GM23248 (cell line): ENCODE results near the gene IL17C. TPM values are rescaled to one million over a fixed set of nuclear protein-coding genes. Genes with fewer than 3 reads are reported as not detected.

Experiments
- DNase-seq: peaks from one replicate; pipeline ENCODE4 v3.0.0-alpha.2; 2015
- H2AFZ ChIP-seq: fragments of 200-600 bp; sonication (generic); 2 replicates; pipeline ENCODE4 v1.6.1; 2016; ENCODE audit warnings: antibody characterized with exemption
- H3F3A ChIP-seq: fragments of 200-600 bp; sonication (generic); 2 replicates; pipeline ENCODE4 v1.6.1; 2016; ENCODE audit warnings: mild to moderate bottlenecking, antibody characterized with exemption, mixed run types; ENCODE audit not compliant: insufficient read depth
- H3K27ac ChIP-seq: fragments of 200-600 bp; sonication (generic); 2 replicates; pipeline ENCODE4 v1.5.1; 2016; ENCODE audit warnings: mild to moderate bottlenecking
- H3K27me3 ChIP-seq: fragments of 200-600 bp; sonication (generic); replicated peaks from 2 replicates; pipeline ENCODE4 v1.6.1; 2016; ENCODE audit warnings: mild to moderate bottlenecking; ENCODE audit not compliant: insufficient read depth
- H3K36me3 ChIP-seq: fragments of 200-600 bp; sonication (generic); 2 replicates; pipeline ENCODE4 v1.6.1; 2016; ENCODE audit warnings: low read depth, mild to moderate bottlenecking
- H3K4me1 ChIP-seq: fragments of 200-600 bp; sonication (generic); 2 replicates; pipeline ENCODE4 v1.6.1; 2016; ENCODE audit warnings: mild to moderate bottlenecking; ENCODE audit not compliant: insufficient read depth
- H3K4me2 ChIP-seq: fragments of 200-600 bp; sonication (generic); one replicate; pipeline ENCODE4 v1.6.1; 2016; ENCODE audit warnings: mild to moderate bottlenecking; ENCODE audit not compliant: unreplicated experiment
- H3K4me3 ChIP-seq: fragments of 200-600 bp; sonication (generic); 2 replicates; pipeline ENCODE4 v1.5.1; 2016; ENCODE audit warnings: mild to moderate bottlenecking
- H3K79me2 ChIP-seq: fragments of 200-600 bp; sonication (generic); 2 replicates; pipeline ENCODE4 v1.6.1; 2016; ENCODE audit warnings: mild to moderate bottlenecking; ENCODE audit not compliant: insufficient read depth
- H3K9ac ChIP-seq: fragments of 200-600 bp; sonication (generic); 2 replicates; pipeline ENCODE4 v1.6.1; 2016; ENCODE audit warnings: mild to moderate bottlenecking
- H3K9me2 ChIP-seq: fragments of 200-600 bp; sonication (generic); 2 replicates; pipeline ENCODE4 v1.6.1; 2016; ENCODE audit warnings: mixed run types, mild to moderate bottlenecking, moderate library complexity; ENCODE audit not compliant: insufficient read depth
- H3K9me3 ChIP-seq: fragments of 200-600 bp; sonication (generic); one replicate; pipeline ENCODE4 v1.6.1; 2017; ENCODE audit warnings: low read depth
- H4K20me1 ChIP-seq: fragments of 200-600 bp; sonication (generic); 2 replicates; pipeline ENCODE4 v1.6.0; 2016; ENCODE audit not compliant: insufficient read depth
- EZH2 ChIP-seq: fragments of 200-600 bp; sonication (generic); IDR thresholded peaks from 2 replicates; pipeline ENCODE4 v1.6.1; 2018; ENCODE audit warnings: antibody characterized with exemption, mild to moderate bottlenecking; ENCODE audit not compliant: insufficient read depth, poor library complexity, severe bottlenecking
- EZH2phosphoT487 ChIP-seq: fragments of 200-600 bp; sonication (generic); IDR thresholded peaks from 2 replicates; pipeline ENCODE4 v1.6.1; 2018; ENCODE audit warnings: antibody characterized with exemption, moderate library complexity, mild to moderate bottlenecking, low read depth; ENCODE audit not compliant: insufficient read depth
- WGBS, 2 experiments: methylation state at CpG; one replicate each; pipeline ENCODE4 v1.1.6; 2015 to 2017; ENCODE audit warnings: low lambda C conversion rate in 2 of 2, low coverage in 1 of 2; ENCODE audit errors: missing lambda C conversion rate in 2 of 2; 5-methylcytosine and 5-hydroxymethylcytosine counted together
- in situ Hi-C: fragments of 300-500 bp; cut with MboI; formaldehyde crosslinking; loops from 2 replicates; pipeline ENCODE4 v1.15.0; 2020
- polyA plus RNA-seq: library from polyadenylated mRNA; unstranded; fragments of >200 nt; fragmentation: Nextera tagmentation; extraction: Ambion mirVana; gene quantifications from 2 replicates; pipeline ENCODE4 v1.2.1, GENCODE V29; 2016
- total RNA-seq: library from RNA; depleted of rRNA; stranded (reverse); fragments of >200 nt; shearing (Covaris generic); gene quantifications from 2 replicates; pipeline ENCODE4 v1.2.3, GENCODE V29; 2014

Gene IL17C
- total and polyA plus RNA-seq, 2 experiments from 2014 or later = not detected

DNA sequence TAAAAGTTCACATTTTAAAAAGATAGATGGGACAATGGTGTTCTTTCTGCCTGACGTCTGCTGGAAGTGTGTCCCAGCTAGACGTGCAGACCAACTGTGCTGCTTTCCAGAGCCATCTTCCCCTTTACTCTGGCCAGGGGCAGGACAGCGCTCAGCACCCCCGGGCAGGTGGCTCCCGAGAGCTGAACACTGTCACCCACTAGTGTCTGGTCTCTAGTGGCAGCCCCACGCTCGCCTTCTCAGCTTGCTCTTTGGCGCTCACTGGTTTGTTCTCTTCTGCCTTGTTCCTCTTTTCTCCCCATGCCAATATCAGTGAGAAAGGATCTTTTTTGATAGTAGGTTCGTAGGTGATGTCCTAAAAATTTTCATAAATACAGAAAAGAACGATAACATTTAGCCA, 42.5 kb upstream of the IL17C start:
- H3K9me2 ChIP-seq = no peaks in the 10 kb centered on the region
- H3K27ac ChIP-seq = no peak overlapping the region
- H3K4me1 ChIP-seq = no peaks in the 10 kb centered on the region
- 97% methylated on average over 10 of the region's 10 CpGs for WGBS, 2 experiments
- peaks cover 14% of the 10 kb centered on the region; the same call in 1 of the 2 replicates for H3K36me3 ChIP-seq
- no peaks in the 10 kb centered on the region for H3K9me3 ChIP-seq
- H3K4me2 ChIP-seq = no peak overlapping the region
- peaks cover 45% of the 10 kb centered on the region for H3K79me2 ChIP-seq
- H2AFZ ChIP-seq = no peak overlapping the region
- no peaks in the 10 kb centered on the region for H3K27me3 ChIP-seq
- TF ChIP-seq EZH2phosphoT487 = no peak
- no peak for TF ChIP-seq EZH2
- H4K20me1 ChIP-seq = no peaks in the 10 kb centered on the region
- in situ Hi-C loops = no loop called here
- H3K9ac ChIP-seq = no peak overlapping the region
- no peak overlapping the region for H3K4me3 ChIP-seq
- DNase-seq = no peak
- H3F3A ChIP-seq = no peaks in the 10 kb centered on the region; the same call in 1 of the 2 replicates

DNA sequence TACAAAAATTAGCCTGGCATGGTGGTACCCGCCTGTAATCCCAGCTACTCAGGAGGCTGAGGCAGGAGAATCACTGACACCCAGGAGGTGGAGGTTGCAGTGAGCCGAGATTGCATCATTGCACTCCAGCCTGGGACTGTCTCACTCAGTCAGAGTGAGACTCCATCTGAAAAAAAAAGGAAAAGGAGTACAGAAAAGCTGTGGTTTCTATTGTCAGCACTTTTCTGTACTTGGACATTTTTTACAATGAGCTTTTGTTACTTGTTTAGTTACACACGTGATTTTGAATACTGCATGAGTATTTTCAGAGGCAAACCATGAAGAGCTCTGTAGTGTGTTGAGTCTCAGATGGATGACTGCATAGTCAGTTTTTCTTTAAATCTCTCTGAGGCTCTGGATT, 41.9 kb upstream of the IL17C start:
- H3K9ac ChIP-seq = no peak overlapping the region
- H2AFZ ChIP-seq = no peak overlapping the region
- H4K20me1 ChIP-seq = no peaks in the 10 kb centered on the region
- no peak overlapping the region for H3K4me3 ChIP-seq
- no peak overlapping the region for H3K27ac ChIP-seq
- H3F3A ChIP-seq = no peaks in the 10 kb centered on the region; the same call in 1 of the 2 replicates
- H3K9me2 ChIP-seq = no peaks in the 10 kb centered on the region
- 47 to 51% methylated on average over 3 of the region's 3 CpGs for WGBS, 2 experiments
- H3K4me2 ChIP-seq = no peak overlapping the region
- no peaks in the 10 kb centered on the region for H3K9me3 ChIP-seq
- in situ Hi-C loops = no loop called here
- peak; percentile 23 for DNase-seq
- TF ChIP-seq EZH2 (no peak), EZH2phosphoT487 (no peak)
- H3K4me1 ChIP-seq = no peaks in the 10 kb centered on the region
- peaks cover 46% of the 10 kb centered on the region for H3K79me2 ChIP-seq
- peaks cover 14% of the 10 kb centered on the region; the same call in 1 of the 2 replicates for H3K36me3 ChIP-seq
- no peaks in the 10 kb centered on the region for H3K27me3 ChIP-seq

DNA sequence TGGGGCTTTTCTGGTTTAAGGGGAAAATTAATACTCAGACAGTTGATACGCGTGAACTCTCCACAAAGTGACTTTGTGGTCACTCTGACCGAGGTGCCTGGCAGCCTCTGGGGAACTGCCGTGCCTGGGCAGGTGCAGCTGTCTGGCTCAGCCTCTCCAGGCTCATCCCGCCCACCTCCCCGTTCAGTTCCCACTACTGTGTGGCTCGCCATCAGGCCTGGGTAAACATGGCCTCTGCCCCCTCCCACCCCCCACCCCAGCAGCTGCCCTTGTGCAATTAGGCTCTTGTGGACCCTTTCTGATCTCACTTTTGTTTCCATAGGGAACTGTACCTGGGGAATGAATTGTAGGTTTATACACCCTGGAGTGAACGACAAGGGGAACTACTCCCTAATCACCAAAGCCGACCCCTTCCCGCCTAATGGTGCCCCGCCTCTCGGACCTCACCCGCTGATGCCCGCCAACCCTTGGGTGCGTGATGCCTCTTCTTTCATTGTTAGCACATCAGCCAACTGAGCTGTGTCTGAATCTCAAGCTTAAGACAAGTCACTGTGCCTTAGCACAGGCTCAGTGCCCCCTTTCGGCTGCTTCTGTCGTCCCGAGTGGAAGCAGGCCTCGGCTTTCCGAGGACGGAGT, 40.4 kb upstream of the IL17C start:
- Histone ChIP-seq H3K27ac (no peak overlapping the region), H3K79me2 (peaks cover 43% of the 10 kb centered on the region), H2AFZ (no peak overlapping the region), H3K9ac (no peak overlapping the region), H3K4me1 (no peaks in the 10 kb centered on the region), H3K9me3 (no peaks in the 10 kb centered on the region), H3K4me2 (no peak overlapping the region), H3K9me2 (no peaks in the 10 kb centered on the region), H3K27me3 (no peaks in the 10 kb centered on the region), H3K4me3 (no peak overlapping the region), H3K36me3 (peaks cover 14% of the 10 kb centered on the region; the same call in 1 of the 2 replicates), H3F3A (no peaks in the 10 kb centered on the region), H4K20me1 (no peaks in the 10 kb centered on the region)
- DNase-seq = no peak
- in situ Hi-C loops = no loop called here
- 91 to 94% methylated on average over 19 to 20 of the region's 21 CpGs for WGBS, 2 experiments
- TF ChIP-seq EZH2 (no peak), EZH2phosphoT487 (no peak)

DNA sequence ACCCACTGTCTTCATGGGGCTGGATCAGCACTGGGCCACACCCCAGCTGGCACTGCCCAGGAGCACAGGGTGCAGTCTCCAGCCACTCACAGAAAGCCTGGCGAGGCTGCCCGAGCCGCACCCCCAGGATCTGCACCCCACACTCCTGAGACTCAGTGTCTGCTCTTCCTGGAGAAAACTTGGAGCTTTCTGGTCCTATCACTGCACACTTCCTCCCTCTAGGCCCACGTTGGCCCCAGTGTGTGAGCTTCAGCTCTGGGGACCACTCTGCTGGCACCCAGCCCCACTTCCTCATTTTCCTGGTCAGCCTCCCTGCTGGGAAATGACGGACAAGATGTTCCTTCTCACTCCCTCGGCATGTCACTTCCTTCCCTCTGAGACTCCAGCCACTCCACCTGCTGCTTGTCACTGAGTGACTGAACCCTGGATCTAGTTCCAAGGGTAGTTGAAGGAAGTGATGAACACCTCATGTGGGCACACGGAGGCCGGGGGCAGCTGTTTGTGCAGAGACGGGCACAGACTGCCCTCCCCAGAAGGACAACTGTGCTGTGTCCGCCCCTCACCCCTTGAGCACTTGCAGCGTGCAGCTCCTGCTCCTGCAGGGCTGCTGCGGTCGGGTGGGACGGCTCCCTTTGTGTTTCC, 39.2 kb upstream of the IL17C start:
- Histone ChIP-seq H3K4me2 (no peak overlapping the region), H3K27me3 (no peaks in the 10 kb centered on the region), H3K4me3 (no peak overlapping the region), H4K20me1 (no peaks in the 10 kb centered on the region), H3K9me2 (no peaks in the 10 kb centered on the region), H3F3A (no peaks in the 10 kb centered on the region), H3K36me3 (peaks cover 9% of the 10 kb centered on the region; the same call in 1 of the 2 replicates), H3K4me1 (no peaks in the 10 kb centered on the region), H3K27ac (no peak overlapping the region), H3K79me2 (peaks cover 32% of the 10 kb centered on the region), H2AFZ (no peak overlapping the region), H3K9me3 (no peaks in the 10 kb centered on the region), H3K9ac (no peak overlapping the region)
- 87 to 89% methylated on average over 14 of the region's 14 CpGs for WGBS, 2 experiments
- TF ChIP-seq EZH2phosphoT487 (no peak), EZH2 (no peak)
- no peak for DNase-seq
- in situ Hi-C loops = no loop called here
